HEK293T (cell line): Measurements from ENCODE around the gene RFNG.

Source experiments
- CTCF ChIA-PET: fragments of 350-600 bp; formaldehyde crosslinking; extraction: SDS; loops from one replicate; lab custom pipeline; 2021; ENCODE audit warnings: antibody characterized with exemption, inconsistent platforms; lab: Yijun Ruan, JAX
- POLR2A ChIA-PET: fragments of 350-600 bp; formaldehyde crosslinking; extraction: SDS; loops from one replicate; lab custom pipeline; 2020; ENCODE audit warnings: antibody characterized with exemption, inconsistent platforms; lab: Yijun Ruan, JAX
- DNase-seq: peaks from one replicate; pipeline ENCODE4 v3.0.0; 2012; ENCODE audit warnings: mixed read lengths; ENCODE audit errors: extremely low spot score
- ARNT ChIP-seq: fragments of 450-650 bp; IDR thresholded peaks from 2 replicates; pipeline ENCODE4 v1.6.1; 2017; ENCODE audit warnings: mild to moderate bottlenecking
- BHLHE40 ChIP-seq: fragments of 450-650 bp; IDR thresholded peaks from 2 replicates; pipeline ENCODE4 v1.6.1; 2016; ENCODE audit warnings: mild to moderate bottlenecking, moderate library complexity, borderline replicate concordance
- CTBP1 ChIP-seq: fragments of 450-650 bp; IDR thresholded peaks from 2 replicates; pipeline ENCODE4 v1.6.1; 2016; ENCODE audit warnings: borderline replicate concordance
- ELF4 ChIP-seq: fragments of 450-650 bp; IDR thresholded peaks from 2 replicates; pipeline ENCODE4 v1.6.1; 2017; ENCODE audit warnings: antibody characterized with exemption
- FOXA1 ChIP-seq: fragments of 450-650 bp; IDR thresholded peaks from 2 replicates; pipeline ENCODE4 v1.6.1; 2016; ENCODE audit warnings: mild to moderate bottlenecking
- FOXK2 ChIP-seq: fragments of 450-650 bp; IDR thresholded peaks from 2 replicates; pipeline ENCODE4 v1.6.1; 2016; ENCODE audit warnings: mild to moderate bottlenecking
- FOXM1 ChIP-seq: fragments of 450-650 bp; IDR thresholded peaks from 2 replicates; pipeline ENCODE4 v1.6.1; 2017; ENCODE audit warnings: mild to moderate bottlenecking, borderline replicate concordance
- HDGF ChIP-seq: fragments of 450-650 bp; IDR thresholded peaks from 2 replicates; pipeline ENCODE4 v1.6.1; 2017; ENCODE audit warnings: antibody characterized with exemption, borderline replicate concordance
- L3MBTL2 ChIP-seq: fragments of 450-650 bp; conservative IDR thresholded peaks from 2 replicates; pipeline ENCODE4 v1.6.1; 2016; ENCODE audit warnings: mild to moderate bottlenecking
- LEF1 ChIP-seq: fragments of 450-650 bp; IDR thresholded peaks from 2 replicates; pipeline ENCODE4 v1.6.1; 2017; ENCODE audit warnings: mild to moderate bottlenecking, borderline replicate concordance
- NFRKB ChIP-seq: fragments of 450-650 bp; IDR thresholded peaks from 2 replicates; pipeline ENCODE4 v1.6.1; 2016; ENCODE audit warnings: mild to moderate bottlenecking, moderate library complexity
- PKNOX1 ChIP-seq: fragments of 450-650 bp; IDR thresholded peaks from 2 replicates; pipeline ENCODE4 v1.6.1; 2016
- SP1 ChIP-seq: fragments of 450-650 bp; IDR thresholded peaks from 2 replicates; pipeline ENCODE4 v1.6.1; 2017
- SUZ12 ChIP-seq: fragments of 450-650 bp; IDR thresholded peaks from 2 replicates; pipeline ENCODE4 v1.6.1; 2016; ENCODE audit warnings: mild to moderate bottlenecking
- TARDBP ChIP-seq: fragments of 450-650 bp; IDR thresholded peaks from 2 replicates; pipeline ENCODE4 v1.6.1; 2016
- ZNF384 ChIP-seq: fragments of 450-650 bp; IDR thresholded peaks from 2 replicates; pipeline ENCODE4 v1.6.1; 2016

The RFNG gene

GRCh38 chr17:82019690-82020571, 31.7 kb downstream of the RFNG start:
- TF ChIP-seq HDGF = peak; percentile 75; the same call in 1 of the 2 replicates
- TF ChIP-seq SUZ12 = no peak
- POLR2A ChIA-PET = interaction anchor here (1.0 to 2.8 kb wide), 5 partner anchors 12 to 147 kb away, joined by 3 to 13 read pairs (median 3); partner anchors contain the start of gene RAC3
- CTCF ChIA-PET = interaction anchor here (0.7 to 4.4 kb wide), 9 partner anchors 10 to 135 kb away, joined by 3 to 34 read pairs (median 5); partner anchors contain the start of genes NOTUM and RAC3
- DNase-seq = peak; percentile 83

GRCh38 chr17:82018989-82019689, 32.5 kb downstream of the RFNG start:
- POLR2A ChIA-PET = interaction anchor here (1.0 to 1.7 kb wide), 3 partner anchors 12 to 146 kb away, joined by 3 to 6 read pairs (median 3); partner anchors contain the start of gene RAC3
- CTCF ChIA-PET = interaction anchor here (0.7 to 4.4 kb wide), 6 partner anchors 10 to 84 kb away, joined by 3 to 34 read pairs (median 6); partner anchors contain the start of gene NOTUM
- no peak for DNase-seq
- TF ChIP-seq ARNT = no peak
- no peak for TF ChIP-seq FOXK2
- no peak for TF ChIP-seq LEF1
- no peak for TF ChIP-seq SUZ12
- TF ChIP-seq CTBP1 = no peak
- TF ChIP-seq ZNF384 = no peak
- TF ChIP-seq PKNOX1 = no peak
- TF ChIP-seq BHLHE40 = no peak
- TF ChIP-seq TARDBP = no peak
- TF ChIP-seq NFRKB = no peak
- TF ChIP-seq FOXA1 = no peak
- no peak for TF ChIP-seq ELF4
- TF ChIP-seq SP1 = no peak
- no peak for TF ChIP-seq FOXM1
- TF ChIP-seq L3MBTL2 = no peak
- TF ChIP-seq HDGF = no peak

GRCh38 chr17:82018152-82018988, 33.2 kb downstream of the RFNG start:
- CTCF ChIA-PET = no interaction called here
- TF ChIP-seq FOXM1 = no peak
- no peak for TF ChIP-seq SP1
- TF ChIP-seq FOXK2 = no peak
- no peak for TF ChIP-seq ZNF384
- no peak for TF ChIP-seq BHLHE40
- TF ChIP-seq PKNOX1 = no peak; the same call in 1 of the 2 replicates
- TF ChIP-seq HDGF = no peak
- TF ChIP-seq LEF1 = no peak
- no peak for TF ChIP-seq TARDBP
- no peak for TF ChIP-seq L3MBTL2
- no peak for TF ChIP-seq FOXA1
- TF ChIP-seq ELF4 = no peak
- DNase-seq = no peak
- POLR2A ChIA-PET = no interaction called here

- no peak for DNase-seq
- CTCF ChIA-PET = no interaction called here
- TF ChIP-seq PKNOX1 = no peak
- no peak for TF ChIP-seq ZNF384
- TF ChIP-seq BHLHE40 = no peak
- TF ChIP-seq FOXK2 = no peak
- no peak for TF ChIP-seq SP1
- TF ChIP-seq ELF4 = no peak
- TF ChIP-seq LEF1 = no peak
- TF ChIP-seq TARDBP = no peak
- TF ChIP-seq L3MBTL2 = no peak
- TF ChIP-seq HDGF = no peak
- no peak for TF ChIP-seq SUZ12
- no peak for TF ChIP-seq NFRKB
- no peak for TF ChIP-seq FOXA1
- no peak for TF ChIP-seq ARNT
- no peak for TF ChIP-seq CTBP1
- TF ChIP-seq FOXM1 = no peak
- POLR2A ChIA-PET = no interaction called here
Measured at GRCh38 chr17:82017612-82018151, 33.9 kb downstream of the RFNG start.
